ENCODE measurements around the gene ATP11C.

ATP11C gene

GRCh38 chrX:139750390-139750789 lies 182.5 kb downstream of the ATP11C start:
- no peak for TF ChIP-seq CTCF (conservative IDR thresholded peaks at IDR 0.05)

GRCh38 chrX:139739138-139739537 lies 193.7 kb downstream of the ATP11C start:
- TF ChIP-seq CTCF (conservative IDR thresholded peaks at IDR 0.05): no peak
- H3K27ac ChIP-seq: no peak overlapping the region

More at GRCh38 chrX:139750390-139750789, 182.5 kb downstream of the ATP11C start:
- no peak overlapping the region for H3K27ac ChIP-seq

- H3K27ac ChIP-seq: no peak overlapping the region
- no peak for TF ChIP-seq CTCF (conservative IDR thresholded peaks at IDR 0.05)
These were observed 194.3 kb downstream of the ATP11C start for GRCh38 chrX:139738581-139738980.

- no peak for TF ChIP-seq CTCF (conservative IDR thresholded peaks at IDR 0.05)
- H3K27ac ChIP-seq: no peak overlapping the region
These were observed 196.7 kb downstream of the ATP11C start for GRCh38 chrX:139736151-139736550.

GRCh38 chrX:139734996-139735395 lies 197.9 kb downstream of the ATP11C start:
- no peak for TF ChIP-seq CTCF (conservative IDR thresholded peaks at IDR 0.05)

GRCh38 chrX:139725720-139726119 lies 207.1 kb downstream of the ATP11C start:
- TF ChIP-seq CTCF (conservative IDR thresholded peaks at IDR 0.05): no peak
- H3K27ac ChIP-seq: no peak overlapping the region

More at GRCh38 chrX:139734996-139735395, 197.9 kb downstream of the ATP11C start:
- H3K27ac ChIP-seq: no peak overlapping the region

- no peak for TF ChIP-seq CTCF (conservative IDR thresholded peaks at IDR 0.05)
- H3K27ac ChIP-seq: no peak overlapping the region
These were observed 208.2 kb downstream of the ATP11C start for GRCh38 chrX:139724626-139725025.
